H1 (cell line): ENCODE measurements around the gene HDAC7.

Experiments
- CREB1 ChIP-seq: IDR thresholded peaks from 2 replicates; pipeline ENCODE4 v1.6.1; 2012; ENCODE audit warnings: inconsistent platforms
- EZH2 ChIP-seq: fragments of 200-600 bp; sonication (generic); IDR thresholded peaks from 2 replicates; pipeline ENCODE4 v1.7.1; 2012; ENCODE audit warnings: low read depth, mild to moderate bottlenecking, moderate library complexity, low read length, inconsistent platforms; ENCODE audit not compliant: severe bottlenecking
- POLR2A ChIP-seq, 2 experiments: IDR thresholded peaks; 1 replicate in 1 of 2; 2 replicates in 1 of 2; pipeline ENCODE4 v1.6.1; 2011; ENCODE audit warnings: low read depth in 2 of 2, low read length in 2 of 2, mild to moderate bottlenecking in 2 of 2; ENCODE audit errors: control extremely low read depth in 1 of 2
- POLR2AphosphoS5 ChIP-seq: IDR thresholded peaks from 2 replicates; pipeline ENCODE4 v1.6.1; 2011; ENCODE audit warnings: low read depth, low read length
- RBBP5 ChIP-seq: IDR thresholded peaks from 2 replicates; pipeline ENCODE4 v1.7.1; 2012; ENCODE audit warnings: low read depth, mild to moderate bottlenecking, inconsistent platforms, low read length, moderate library complexity, borderline replicate concordance
- TAF1 ChIP-seq: IDR thresholded peaks from 2 replicates; pipeline ENCODE4 v1.6.1; 2011; ENCODE audit warnings: mild to moderate bottlenecking, low read depth, low read length
- ZNF274 ChIP-seq: IDR thresholded peaks from 2 replicates; pipeline ENCODE4 v1.7.0; 2012; ENCODE audit warnings: low read length, borderline replicate concordance; ENCODE audit errors: extremely low read depth
- TF ChIP-seq, protein P1 (sequence below), 3 experiments: IDR thresholded peaks; 1 replicate in 2 of 3; 2 replicates in 1 of 3; pipeline versions ENCODE4 v1.5.1 to v1.6.1; 2011; ENCODE audit warnings: low read length in 3 of 3, mild to moderate bottlenecking in 3 of 3, inconsistent platforms in 2 of 3, low read depth in 1 of 3, moderate library complexity in 1 of 3; ENCODE audit not compliant: insufficient read depth in 1 of 3; ENCODE audit errors: control extremely low read depth in 1 of 3
- TF ChIP-seq, protein P2 (sequence below): IDR thresholded peaks from 2 replicates; pipeline ENCODE4 v1.6.1; 2012; ENCODE audit warnings: low read length, inconsistent platforms

DNA sequence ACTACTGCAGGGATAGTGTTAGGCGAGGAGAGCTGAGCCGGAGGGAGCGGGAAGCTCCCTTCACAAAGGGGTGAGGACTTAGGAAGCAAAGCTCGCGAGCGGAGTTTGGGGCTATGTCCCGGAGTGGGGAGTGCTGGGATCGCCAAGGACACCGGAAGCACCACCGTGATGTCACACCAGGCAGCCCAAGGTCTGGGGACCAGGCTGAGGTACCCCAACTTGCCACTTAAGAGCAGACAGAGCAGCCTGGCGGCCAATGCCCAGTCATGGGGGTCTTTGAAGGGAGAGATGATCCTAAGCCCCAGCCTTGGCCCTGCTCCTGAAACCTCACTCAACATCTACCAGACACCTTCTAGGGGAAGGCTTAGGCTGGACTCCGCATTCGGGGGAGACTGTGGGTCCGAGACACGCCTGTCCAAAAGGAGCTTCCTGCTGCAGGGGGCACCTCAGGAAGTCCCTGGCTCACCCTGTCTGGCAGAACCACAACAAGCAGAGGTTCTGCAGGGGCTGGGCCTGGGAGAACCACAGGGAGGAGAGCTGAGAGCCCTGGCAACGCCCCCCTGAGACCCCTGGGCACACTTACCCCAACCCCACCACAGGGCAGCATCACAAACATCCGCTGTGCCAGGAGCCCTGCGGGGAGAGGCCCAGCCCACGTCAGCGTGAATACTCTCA is 28.9 kb downstream of the HDAC7 start:
- TF ChIP-seq, protein P1, sequence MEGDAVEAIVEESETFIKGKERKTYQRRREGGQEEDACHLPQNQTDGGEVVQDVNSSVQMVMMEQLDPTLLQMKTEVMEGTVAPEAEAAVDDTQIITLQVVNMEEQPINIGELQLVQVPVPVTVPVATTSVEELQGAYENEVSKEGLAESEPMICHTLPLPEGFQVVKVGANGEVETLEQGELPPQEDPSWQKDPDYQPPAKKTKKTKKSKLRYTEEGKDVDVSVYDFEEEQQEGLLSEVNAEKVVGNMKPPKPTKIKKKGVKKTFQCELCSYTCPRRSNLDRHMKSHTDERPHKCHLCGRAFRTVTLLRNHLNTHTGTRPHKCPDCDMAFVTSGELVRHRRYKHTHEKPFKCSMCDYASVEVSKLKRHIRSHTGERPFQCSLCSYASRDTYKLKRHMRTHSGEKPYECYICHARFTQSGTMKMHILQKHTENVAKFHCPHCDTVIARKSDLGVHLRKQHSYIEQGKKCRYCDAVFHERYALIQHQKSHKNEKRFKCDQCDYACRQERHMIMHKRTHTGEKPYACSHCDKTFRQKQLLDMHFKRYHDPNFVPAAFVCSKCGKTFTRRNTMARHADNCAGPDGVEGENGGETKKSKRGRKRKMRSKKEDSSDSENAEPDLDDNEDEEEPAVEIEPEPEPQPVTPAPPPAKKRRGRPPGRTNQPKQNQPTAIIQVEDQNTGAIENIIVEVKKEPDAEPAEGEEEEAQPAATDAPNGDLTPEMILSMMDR (IDR thresholded peaks at IDR 0.05; ENCODE audit: control extremely low read depth in 1 of 3, insufficient read depth in 1 of 3, low read depth in 1 of 3, low read length in 3 of 3): no peak
- TF ChIP-seq POLR2A (IDR thresholded peaks at IDR 0.05; ENCODE audit: control extremely low read depth in 1 of 2, low read depth in 2 of 2, low read length in 2 of 2) (no peak), RBBP5 (no peak), CREB1 (no peak), EZH2 (no peak), ZNF274 (no peak), TAF1 (no peak), POLR2AphosphoS5 (no peak)
- TF ChIP-seq, protein P2, sequence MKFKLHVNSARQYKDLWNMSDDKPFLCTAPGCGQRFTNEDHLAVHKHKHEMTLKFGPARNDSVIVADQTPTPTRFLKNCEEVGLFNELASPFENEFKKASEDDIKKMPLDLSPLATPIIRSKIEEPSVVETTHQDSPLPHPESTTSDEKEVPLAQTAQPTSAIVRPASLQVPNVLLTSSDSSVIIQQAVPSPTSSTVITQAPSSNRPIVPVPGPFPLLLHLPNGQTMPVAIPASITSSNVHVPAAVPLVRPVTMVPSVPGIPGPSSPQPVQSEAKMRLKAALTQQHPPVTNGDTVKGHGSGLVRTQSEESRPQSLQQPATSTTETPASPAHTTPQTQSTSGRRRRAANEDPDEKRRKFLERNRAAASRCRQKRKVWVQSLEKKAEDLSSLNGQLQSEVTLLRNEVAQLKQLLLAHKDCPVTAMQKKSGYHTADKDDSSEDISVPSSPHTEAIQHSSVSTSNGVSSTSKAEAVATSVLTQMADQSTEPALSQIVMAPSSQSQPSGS: no peak
